ENCODE measurements around the gene WWC2.

DNA sequence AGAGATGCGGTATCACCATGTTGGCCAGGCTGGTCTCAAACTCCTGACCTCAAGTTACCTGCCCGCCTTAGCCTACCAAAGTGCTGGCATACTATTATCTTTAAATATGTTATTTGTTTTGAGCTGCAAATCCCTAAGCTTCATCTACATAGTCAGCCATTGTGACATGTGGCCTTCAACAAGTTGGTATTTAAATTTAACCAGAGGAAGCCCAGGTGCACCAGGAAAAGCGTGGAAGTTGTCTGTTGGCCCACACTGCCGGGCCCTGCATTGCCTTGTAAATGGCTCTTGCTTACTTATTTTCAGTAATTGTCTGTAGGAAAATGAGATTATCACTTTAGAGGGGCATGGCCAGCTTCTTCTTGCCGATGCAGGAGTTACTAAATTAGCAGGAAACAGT lies 6.0 kb downstream of the WWC2 start:
- TF ChIP-seq, protein P1, sequence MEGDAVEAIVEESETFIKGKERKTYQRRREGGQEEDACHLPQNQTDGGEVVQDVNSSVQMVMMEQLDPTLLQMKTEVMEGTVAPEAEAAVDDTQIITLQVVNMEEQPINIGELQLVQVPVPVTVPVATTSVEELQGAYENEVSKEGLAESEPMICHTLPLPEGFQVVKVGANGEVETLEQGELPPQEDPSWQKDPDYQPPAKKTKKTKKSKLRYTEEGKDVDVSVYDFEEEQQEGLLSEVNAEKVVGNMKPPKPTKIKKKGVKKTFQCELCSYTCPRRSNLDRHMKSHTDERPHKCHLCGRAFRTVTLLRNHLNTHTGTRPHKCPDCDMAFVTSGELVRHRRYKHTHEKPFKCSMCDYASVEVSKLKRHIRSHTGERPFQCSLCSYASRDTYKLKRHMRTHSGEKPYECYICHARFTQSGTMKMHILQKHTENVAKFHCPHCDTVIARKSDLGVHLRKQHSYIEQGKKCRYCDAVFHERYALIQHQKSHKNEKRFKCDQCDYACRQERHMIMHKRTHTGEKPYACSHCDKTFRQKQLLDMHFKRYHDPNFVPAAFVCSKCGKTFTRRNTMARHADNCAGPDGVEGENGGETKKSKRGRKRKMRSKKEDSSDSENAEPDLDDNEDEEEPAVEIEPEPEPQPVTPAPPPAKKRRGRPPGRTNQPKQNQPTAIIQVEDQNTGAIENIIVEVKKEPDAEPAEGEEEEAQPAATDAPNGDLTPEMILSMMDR (conservative IDR thresholded peaks at IDR 0.05; ENCODE audit: low read length), result no peak
- TF ChIP-seq EZH2phosphoT487 (IDR thresholded peaks at IDR 0.05; ENCODE audit: borderline replicate concordance), result no peak

All from Loucy (cell line).